PFSK-1 (cell line): ENCODE measurements around the gene MYB.

Experiments
- FOXP2 ChIP-seq: optimal IDR thresholded peaks from 2 replicates; pipeline ENCODE3; 2011; ENCODE audit warnings: borderline replicate concordance, control low read depth, inconsistent platforms; ENCODE audit not compliant: insufficient read depth; ENCODE audit errors: extremely low read length, extremely low read depth
- POLR2AphosphoS5 ChIP-seq: IDR thresholded peaks from 2 replicates; pipeline ENCODE4 v1.6.1; 2012; ENCODE audit warnings: low read depth, mild to moderate bottlenecking, control low read depth, low read length, moderate library complexity
- REST ChIP-seq, 2 experiments: IDR thresholded peaks; 2 replicates each; pipeline versions ENCODE4 v1.6.1 to v1.8.0; 2011 to 2012; ENCODE audit warnings: low read depth in 2 of 2, low read length in 2 of 2, control low read depth in 1 of 2, inconsistent platforms in 1 of 2, mild to moderate bottlenecking in 1 of 2, moderate library complexity in 1 of 2; ENCODE audit not compliant: insufficient read depth in 1 of 2
- SIN3A ChIP-seq: IDR thresholded peaks from 2 replicates; pipeline ENCODE4 v1.6.1; 2012; ENCODE audit warnings: mild to moderate bottlenecking, low read length, moderate library complexity, borderline replicate concordance; ENCODE audit not compliant: insufficient read depth
- TAF1 ChIP-seq: IDR thresholded peaks from 2 replicates; pipeline ENCODE4 v1.6.1; 2012; ENCODE audit warnings: low read length, control low read depth, borderline replicate concordance; ENCODE audit not compliant: insufficient read depth

MYB gene

GRCh38 chr6:135186255-135186654 is 5.1 kb downstream of the MYB start:
- TF ChIP-seq TAF1 (no peak), REST (IDR thresholded peaks at IDR 0.05; ENCODE audit: insufficient read depth in 1 of 2, low read depth in 2 of 2, low read length in 2 of 2) (no peak), SIN3A (no peak), FOXP2 (no peak), POLR2AphosphoS5 (no peak)

GRCh38 chr6:135187372-135187771 is 6.3 kb downstream of the MYB start:
- TF ChIP-seq REST (IDR thresholded peaks at IDR 0.05; ENCODE audit: insufficient read depth in 1 of 2, low read depth in 2 of 2, low read length in 2 of 2) (no peak), SIN3A (no peak), TAF1 (no peak), POLR2AphosphoS5 (no peak), FOXP2 (no peak)

GRCh38 chr6:135188718-135189117 is 7.6 kb downstream of the MYB start:
- TF ChIP-seq TAF1: no peak
- TF ChIP-seq REST (IDR thresholded peaks at IDR 0.05; ENCODE audit: insufficient read depth in 1 of 2, low read depth in 2 of 2, low read length in 2 of 2): no peak
- TF ChIP-seq SIN3A: no peak
- TF ChIP-seq POLR2AphosphoS5: no peak
- TF ChIP-seq FOXP2: no peak

- TF ChIP-seq FOXP2 (no peak), TAF1 (no peak), POLR2AphosphoS5 (no peak), SIN3A (no peak), REST (IDR thresholded peaks at IDR 0.05; ENCODE audit: insufficient read depth in 1 of 2, low read depth in 2 of 2, low read length in 2 of 2) (no peak)
Observed at GRCh38 chr6:135189344-135189743, 8.2 kb downstream of the MYB start.

GRCh38 chr6:135191508-135192255 is 10.6 kb downstream of the MYB start:
- TF ChIP-seq SIN3A: no peak
